ENCODE data around the gene C10orf143. TPM values are rescaled to one million over a fixed set of nuclear protein-coding genes. Genes with fewer than 3 reads are reported as not detected.

C10orf143 gene
- total RNA-seq, 1 experiment from 2014 or later = 1.6 TPM

DNA sequence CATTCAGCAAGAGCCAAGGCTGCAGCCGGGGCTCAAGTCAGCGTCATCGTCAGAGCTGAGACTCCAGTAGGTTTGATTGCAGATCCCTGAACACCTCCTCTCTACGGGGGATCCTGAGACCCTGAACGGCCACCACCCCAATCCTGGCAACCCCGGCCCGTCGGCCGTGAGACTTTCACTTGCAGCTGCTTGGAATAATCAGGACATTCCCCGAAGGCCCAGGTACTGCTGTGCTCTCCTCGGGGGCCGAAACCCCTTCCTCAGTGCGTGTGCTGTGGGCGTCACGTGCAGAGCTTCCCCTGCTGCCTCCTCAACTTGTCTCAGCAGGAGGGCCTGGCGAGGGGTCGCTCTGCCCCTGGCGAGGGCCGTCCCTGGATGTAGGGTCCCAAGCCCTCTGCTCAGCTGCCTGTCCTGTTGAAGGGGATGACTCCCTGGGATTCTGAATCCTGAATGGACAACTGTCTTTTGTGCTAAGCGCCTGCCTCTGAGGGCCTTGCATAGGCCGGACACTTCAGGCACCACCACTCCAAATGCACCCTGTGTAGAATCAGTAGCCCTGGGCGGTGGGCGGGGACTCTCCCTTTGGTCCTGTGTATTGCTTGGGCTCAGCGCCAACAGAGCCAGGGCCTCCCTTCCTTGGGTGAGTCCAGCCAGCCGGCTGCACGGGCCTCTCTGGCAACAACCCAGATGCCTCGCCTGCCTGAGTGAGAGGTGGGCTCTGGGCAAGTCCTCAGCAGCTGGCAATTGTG, 82.7 kb downstream of the C10orf143 start (continued):
- TF ChIP-seq SP1 (CRISPR knock-in tag; conservative IDR thresholded peaks at IDR 0.05) (no peak), TP53 (CRISPR knock-in tag; IDR thresholded peaks at IDR 0.05) (no peak), SMAD4 (CRISPR knock-in tag; IDR thresholded peaks at IDR 0.05) (no peak), NFYB (CRISPR knock-in tag; conservative IDR thresholded peaks at IDR 0.05; ENCODE audit: low read depth) (no peak), NR1H2 (CRISPR knock-in tag; IDR thresholded peaks at IDR 0.05) (no peak), TCF7 (CRISPR knock-in tag; IDR thresholded peaks at IDR 0.05; ENCODE audit: low read depth) (no peak)

DNA sequence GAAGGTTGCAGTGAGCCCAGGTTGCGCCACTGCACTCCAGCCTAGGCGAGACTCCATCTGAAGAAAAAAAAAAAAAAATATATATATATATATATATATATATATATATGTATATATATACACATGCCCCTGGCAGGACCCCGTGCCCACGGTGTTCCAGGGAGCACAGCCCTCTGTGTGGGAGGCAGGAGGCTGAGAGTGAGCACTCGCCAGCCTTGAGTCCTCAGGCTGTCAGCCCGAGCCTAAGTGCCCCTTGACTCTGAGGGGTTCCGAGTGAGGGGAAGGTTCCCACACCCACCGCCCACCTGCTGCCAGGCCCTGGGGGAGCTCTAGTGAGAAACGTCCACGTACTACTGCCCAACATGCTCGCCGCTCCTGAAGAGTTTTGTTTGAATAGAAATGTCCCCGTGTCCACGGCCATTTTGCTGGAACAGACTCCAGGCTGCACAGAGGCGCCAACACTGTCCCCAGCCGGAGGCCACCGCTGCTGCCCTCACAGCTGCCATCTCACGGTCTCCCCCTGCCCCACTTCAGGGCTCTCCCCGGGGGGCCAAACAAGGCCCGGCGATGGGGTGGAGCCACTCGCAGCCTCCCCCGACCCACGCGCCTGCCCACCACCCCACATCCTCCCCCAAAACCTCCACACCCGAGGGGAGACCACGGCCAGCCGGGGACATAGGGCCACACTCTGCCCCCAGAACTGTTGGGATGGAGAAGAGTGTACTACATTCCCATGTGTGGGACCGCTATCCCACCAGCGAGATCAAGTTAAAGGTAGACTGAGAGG, 83.8 kb downstream of the C10orf143 start:
- Mint-ChIP-seq H3K4me3 (no peak overlapping the region), H3K9me3 (peaks cover 7% of the 10 kb centered on the region), H3K4me1 (no peaks in the 10 kb centered on the region), H3K27ac (no peak overlapping the region), H3K27me3 (ENCODE audit: low read depth) (no peaks in the 10 kb centered on the region), H3K36me3 (no peaks in the 10 kb centered on the region)
- DNase-seq (ENCODE audit: low spot score) (no peak), ATAC-seq (no peak)
- ChIA-PET POLR2A (no interaction called here), CTCF (no interaction called here)
- TF ChIP-seq, protein P1, sequence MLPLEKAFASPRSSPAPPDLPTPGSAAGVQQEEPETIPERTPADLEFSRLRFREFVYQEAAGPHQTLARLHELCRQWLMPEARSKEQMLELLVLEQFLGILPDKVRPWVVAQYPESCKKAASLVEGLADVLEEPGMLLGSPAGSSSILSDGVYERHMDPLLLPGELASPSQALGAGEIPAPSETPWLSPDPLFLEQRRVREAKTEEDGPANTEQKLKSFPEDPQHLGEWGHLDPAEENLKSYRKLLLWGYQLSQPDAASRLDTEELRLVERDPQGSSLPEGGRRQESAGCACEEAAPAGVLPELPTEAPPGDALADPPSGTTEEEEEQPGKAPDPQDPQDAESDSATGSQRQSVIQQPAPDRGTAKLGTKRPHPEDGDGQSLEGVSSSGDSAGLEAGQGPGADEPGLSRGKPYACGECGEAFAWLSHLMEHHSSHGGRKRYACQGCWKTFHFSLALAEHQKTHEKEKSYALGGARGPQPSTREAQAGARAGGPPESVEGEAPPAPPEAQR (CRISPR knock-in tag; IDR thresholded peaks at IDR 0.05) = no peak
- TF ChIP-seq, protein P2, sequence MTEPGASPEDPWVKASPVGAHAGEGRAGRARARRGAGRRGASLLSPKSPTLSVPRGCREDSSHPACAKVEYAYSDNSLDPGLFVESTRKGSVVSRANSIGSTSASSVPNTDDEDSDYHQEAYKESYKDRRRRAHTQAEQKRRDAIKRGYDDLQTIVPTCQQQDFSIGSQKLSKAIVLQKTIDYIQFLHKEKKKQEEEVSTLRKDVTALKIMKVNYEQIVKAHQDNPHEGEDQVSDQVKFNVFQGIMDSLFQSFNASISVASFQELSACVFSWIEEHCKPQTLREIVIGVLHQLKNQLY (CRISPR knock-in tag; IDR thresholded peaks at IDR 0.05) = no peak
- TF ChIP-seq, protein P3, sequence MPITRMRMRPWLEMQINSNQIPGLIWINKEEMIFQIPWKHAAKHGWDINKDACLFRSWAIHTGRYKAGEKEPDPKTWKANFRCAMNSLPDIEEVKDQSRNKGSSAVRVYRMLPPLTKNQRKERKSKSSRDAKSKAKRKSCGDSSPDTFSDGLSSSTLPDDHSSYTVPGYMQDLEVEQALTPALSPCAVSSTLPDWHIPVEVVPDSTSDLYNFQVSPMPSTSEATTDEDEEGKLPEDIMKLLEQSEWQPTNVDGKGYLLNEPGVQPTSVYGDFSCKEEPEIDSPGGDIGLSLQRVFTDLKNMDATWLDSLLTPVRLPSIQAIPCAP (CRISPR knock-in tag; IDR thresholded peaks at IDR 0.05) = no peak
- TF ChIP-seq JAZF1 (CRISPR knock-in tag; IDR thresholded peaks at IDR 0.05) = no peak
- TF ChIP-seq, protein P4, sequence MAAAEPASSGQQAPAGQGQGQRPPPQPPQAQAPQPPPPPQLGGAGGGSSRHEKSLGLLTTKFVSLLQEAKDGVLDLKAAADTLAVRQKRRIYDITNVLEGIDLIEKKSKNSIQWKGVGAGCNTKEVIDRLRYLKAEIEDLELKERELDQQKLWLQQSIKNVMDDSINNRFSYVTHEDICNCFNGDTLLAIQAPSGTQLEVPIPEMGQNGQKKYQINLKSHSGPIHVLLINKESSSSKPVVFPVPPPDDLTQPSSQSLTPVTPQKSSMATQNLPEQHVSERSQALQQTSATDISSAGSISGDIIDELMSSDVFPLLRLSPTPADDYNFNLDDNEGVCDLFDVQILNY (CRISPR knock-in tag; IDR thresholded peaks at IDR 0.05) = no peak
- TF ChIP-seq, protein P5, sequence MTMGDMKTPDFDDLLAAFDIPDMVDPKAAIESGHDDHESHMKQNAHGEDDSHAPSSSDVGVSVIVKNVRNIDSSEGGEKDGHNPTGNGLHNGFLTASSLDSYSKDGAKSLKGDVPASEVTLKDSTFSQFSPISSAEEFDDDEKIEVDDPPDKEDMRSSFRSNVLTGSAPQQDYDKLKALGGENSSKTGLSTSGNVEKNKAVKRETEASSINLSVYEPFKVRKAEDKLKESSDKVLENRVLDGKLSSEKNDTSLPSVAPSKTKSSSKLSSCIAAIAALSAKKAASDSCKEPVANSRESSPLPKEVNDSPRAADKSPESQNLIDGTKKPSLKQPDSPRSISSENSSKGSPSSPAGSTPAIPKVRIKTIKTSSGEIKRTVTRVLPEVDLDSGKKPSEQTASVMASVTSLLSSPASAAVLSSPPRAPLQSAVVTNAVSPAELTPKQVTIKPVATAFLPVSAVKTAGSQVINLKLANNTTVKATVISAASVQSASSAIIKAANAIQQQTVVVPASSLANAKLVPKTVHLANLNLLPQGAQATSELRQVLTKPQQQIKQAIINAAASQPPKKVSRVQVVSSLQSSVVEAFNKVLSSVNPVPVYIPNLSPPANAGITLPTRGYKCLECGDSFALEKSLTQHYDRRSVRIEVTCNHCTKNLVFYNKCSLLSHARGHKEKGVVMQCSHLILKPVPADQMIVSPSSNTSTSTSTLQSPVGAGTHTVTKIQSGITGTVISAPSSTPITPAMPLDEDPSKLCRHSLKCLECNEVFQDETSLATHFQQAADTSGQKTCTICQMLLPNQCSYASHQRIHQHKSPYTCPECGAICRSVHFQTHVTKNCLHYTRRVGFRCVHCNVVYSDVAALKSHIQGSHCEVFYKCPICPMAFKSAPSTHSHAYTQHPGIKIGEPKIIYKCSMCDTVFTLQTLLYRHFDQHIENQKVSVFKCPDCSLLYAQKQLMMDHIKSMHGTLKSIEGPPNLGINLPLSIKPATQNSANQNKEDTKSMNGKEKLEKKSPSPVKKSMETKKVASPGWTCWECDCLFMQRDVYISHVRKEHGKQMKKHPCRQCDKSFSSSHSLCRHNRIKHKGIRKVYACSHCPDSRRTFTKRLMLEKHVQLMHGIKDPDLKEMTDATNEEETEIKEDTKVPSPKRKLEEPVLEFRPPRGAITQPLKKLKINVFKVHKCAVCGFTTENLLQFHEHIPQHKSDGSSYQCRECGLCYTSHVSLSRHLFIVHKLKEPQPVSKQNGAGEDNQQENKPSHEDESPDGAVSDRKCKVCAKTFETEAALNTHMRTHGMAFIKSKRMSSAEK (CRISPR knock-in tag; IDR thresholded peaks at IDR 0.05; ENCODE audit: borderline replicate concordance) = no peak
- TF ChIP-seq PRRX2 (CRISPR knock-in tag; IDR thresholded peaks at IDR 0.05) = no peak
- no peak for TF ChIP-seq SMAD3 (CRISPR knock-in tag; IDR thresholded peaks at IDR 0.05; ENCODE audit: borderline replicate concordance)
- TF ChIP-seq, protein P6, sequence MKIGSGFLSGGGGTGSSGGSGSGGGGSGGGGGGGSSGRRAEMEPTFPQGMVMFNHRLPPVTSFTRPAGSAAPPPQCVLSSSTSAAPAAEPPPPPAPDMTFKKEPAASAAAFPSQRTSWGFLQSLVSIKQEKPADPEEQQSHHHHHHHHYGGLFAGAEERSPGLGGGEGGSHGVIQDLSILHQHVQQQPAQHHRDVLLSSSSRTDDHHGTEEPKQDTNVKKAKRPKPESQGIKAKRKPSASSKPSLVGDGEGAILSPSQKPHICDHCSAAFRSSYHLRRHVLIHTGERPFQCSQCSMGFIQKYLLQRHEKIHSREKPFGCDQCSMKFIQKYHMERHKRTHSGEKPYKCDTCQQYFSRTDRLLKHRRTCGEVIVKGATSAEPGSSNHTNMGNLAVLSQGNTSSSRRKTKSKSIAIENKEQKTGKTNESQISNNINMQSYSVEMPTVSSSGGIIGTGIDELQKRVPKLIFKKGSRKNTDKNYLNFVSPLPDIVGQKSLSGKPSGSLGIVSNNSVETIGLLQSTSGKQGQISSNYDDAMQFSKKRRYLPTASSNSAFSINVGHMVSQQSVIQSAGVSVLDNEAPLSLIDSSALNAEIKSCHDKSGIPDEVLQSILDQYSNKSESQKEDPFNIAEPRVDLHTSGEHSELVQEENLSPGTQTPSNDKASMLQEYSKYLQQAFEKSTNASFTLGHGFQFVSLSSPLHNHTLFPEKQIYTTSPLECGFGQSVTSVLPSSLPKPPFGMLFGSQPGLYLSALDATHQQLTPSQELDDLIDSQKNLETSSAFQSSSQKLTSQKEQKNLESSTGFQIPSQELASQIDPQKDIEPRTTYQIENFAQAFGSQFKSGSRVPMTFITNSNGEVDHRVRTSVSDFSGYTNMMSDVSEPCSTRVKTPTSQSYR (CRISPR knock-in tag; IDR thresholded peaks at IDR 0.05) = no peak
- no peak for TF ChIP-seq TP53 (CRISPR knock-in tag; IDR thresholded peaks at IDR 0.05)
- TF ChIP-seq IRF2 (CRISPR knock-in tag; IDR thresholded peaks at IDR 0.05; ENCODE audit: borderline replicate concordance, low read depth) = no peak
- TF ChIP-seq NR3C1 (CRISPR knock-in tag; conservative IDR thresholded peaks at IDR 0.05; ENCODE audit: low read depth) = no peak
- TF ChIP-seq FOXP1 (CRISPR knock-in tag; IDR thresholded peaks at IDR 0.05; ENCODE audit: borderline replicate concordance) = no peak
- TF ChIP-seq, protein P7, sequence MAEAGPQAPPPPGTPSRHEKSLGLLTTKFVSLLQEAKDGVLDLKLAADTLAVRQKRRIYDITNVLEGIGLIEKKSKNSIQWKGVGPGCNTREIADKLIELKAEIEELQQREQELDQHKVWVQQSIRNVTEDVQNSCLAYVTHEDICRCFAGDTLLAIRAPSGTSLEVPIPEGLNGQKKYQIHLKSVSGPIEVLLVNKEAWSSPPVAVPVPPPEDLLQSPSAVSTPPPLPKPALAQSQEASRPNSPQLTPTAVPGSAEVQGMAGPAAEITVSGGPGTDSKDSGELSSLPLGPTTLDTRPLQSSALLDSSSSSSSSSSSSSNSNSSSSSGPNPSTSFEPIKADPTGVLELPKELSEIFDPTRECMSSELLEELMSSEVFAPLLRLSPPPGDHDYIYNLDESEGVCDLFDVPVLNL (CRISPR knock-in tag; IDR thresholded peaks at IDR 0.05; ENCODE audit: borderline replicate concordance, low read depth) = no peak
- no peak for TF ChIP-seq GTF2I (CRISPR knock-in tag; conservative IDR thresholded peaks at IDR 0.05)
- no peak for TF ChIP-seq KAT7 (CRISPR knock-in tag; IDR thresholded peaks at IDR 0.05; ENCODE audit: borderline replicate concordance)

Measured in WTC11 (cell line).